Epithelial cell of alveolus of lung (primary cell): ENCODE results near the gene TTLL7. TPM values are rescaled to one million over a fixed set of nuclear protein-coding genes. Genes with fewer than 3 reads are reported as not detected.

Experiments used
- total RNA-seq: library from RNA; depleted of rRNA; stranded (reverse); fragments of >200 nt; gene quantifications from 2 replicates; pipeline ENCODE4 v1.2.1, GENCODE V29; 2015

The TTLL7 gene, protein sequence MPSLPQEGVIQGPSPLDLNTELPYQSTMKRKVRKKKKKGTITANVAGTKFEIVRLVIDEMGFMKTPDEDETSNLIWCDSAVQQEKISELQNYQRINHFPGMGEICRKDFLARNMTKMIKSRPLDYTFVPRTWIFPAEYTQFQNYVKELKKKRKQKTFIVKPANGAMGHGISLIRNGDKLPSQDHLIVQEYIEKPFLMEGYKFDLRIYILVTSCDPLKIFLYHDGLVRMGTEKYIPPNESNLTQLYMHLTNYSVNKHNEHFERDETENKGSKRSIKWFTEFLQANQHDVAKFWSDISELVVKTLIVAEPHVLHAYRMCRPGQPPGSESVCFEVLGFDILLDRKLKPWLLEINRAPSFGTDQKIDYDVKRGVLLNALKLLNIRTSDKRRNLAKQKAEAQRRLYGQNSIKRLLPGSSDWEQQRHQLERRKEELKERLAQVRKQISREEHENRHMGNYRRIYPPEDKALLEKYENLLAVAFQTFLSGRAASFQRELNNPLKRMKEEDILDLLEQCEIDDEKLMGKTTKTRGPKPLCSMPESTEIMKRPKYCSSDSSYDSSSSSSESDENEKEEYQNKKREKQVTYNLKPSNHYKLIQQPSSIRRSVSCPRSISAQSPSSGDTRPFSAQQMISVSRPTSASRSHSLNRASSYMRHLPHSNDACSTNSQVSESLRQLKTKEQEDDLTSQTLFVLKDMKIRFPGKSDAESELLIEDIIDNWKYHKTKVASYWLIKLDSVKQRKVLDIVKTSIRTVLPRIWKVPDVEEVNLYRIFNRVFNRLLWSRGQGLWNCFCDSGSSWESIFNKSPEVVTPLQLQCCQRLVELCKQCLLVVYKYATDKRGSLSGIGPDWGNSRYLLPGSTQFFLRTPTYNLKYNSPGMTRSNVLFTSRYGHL
- total RNA-seq, result 4.3 and 5.6 TPM in 2 replicates

DNA sequence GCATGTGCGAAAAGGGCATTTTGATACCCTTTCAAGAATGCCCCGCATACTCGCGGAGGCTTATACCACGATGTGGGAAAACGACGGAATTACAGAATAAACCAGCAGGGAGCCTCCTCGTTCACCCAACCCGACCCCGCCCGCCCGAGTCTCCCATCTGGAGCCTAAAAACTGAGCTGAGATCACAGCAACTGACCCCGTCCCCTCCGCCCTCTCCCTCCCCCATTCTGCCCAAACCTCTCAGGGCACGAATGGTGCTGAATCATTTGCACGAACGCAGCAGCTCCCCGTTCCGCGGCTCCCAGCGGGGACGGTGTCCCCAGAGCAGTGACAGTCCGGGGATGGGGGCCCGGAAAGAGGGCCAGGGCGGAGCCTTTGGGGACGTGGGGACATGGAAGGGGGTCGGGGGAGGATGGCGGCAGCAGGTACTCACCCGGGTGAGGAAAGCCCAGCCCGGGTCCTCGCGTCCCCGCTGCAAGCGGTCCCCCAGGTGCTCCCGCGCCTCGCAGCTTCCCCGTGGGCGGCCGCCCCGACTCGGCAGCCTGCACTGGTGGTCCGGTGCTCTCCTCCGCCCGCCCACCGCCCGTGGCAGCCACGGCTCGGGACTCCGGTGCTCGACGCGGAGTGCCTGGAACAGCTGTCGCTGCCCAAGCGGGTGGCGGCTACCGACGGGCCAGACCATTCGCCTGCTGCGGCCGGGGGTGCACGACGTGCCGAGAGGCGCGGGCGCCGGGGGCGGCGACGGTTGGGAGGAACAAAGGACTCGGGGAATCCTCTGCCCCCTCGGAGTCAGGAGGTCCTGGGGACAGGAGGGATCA, at the start of gene TTLL7:
TTLL7 (minus strand) TSS at position 635 of the 818 bp plus-strand sequence. CDS start 46,921 bp downstream, outside the sequence.

Other genes with a start within 250 kb of the TTLL7 start
- gene PRKACB, start 145.1 kb upstream of the TTLL7 start, total RNA-seq, result 15.1 and 40.8 TPM in 2 replicates